ENCODE data around the gene CTNNA3.

The CTNNA3 gene

DNA sequence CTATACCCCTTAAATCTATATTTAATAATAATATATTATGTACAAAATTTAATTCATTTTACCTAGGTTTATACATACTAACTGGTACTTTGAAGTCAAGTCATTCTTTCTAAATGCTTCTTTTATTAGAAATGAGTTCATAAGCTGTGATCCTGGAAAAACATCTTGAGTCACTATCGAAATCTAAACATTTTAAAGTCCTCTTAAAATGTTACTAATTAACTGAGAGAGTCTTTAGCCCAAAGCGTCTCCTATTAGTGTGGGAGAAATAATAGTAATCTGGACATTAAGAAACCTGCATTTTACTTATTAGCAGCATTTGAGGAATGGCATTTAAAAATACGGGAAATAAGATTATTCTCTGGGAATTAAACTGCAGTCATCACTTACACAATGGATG, 142.7 kb downstream of the CTNNA3 start:
- DNase-seq (ENCODE audit: low read depth), result no peak
- no peak overlapping the region for H3K4me3 ChIP-seq (ENCODE audit: control insufficient read depth, low read depth, low read length)
- TF ChIP-seq, protein P1, sequence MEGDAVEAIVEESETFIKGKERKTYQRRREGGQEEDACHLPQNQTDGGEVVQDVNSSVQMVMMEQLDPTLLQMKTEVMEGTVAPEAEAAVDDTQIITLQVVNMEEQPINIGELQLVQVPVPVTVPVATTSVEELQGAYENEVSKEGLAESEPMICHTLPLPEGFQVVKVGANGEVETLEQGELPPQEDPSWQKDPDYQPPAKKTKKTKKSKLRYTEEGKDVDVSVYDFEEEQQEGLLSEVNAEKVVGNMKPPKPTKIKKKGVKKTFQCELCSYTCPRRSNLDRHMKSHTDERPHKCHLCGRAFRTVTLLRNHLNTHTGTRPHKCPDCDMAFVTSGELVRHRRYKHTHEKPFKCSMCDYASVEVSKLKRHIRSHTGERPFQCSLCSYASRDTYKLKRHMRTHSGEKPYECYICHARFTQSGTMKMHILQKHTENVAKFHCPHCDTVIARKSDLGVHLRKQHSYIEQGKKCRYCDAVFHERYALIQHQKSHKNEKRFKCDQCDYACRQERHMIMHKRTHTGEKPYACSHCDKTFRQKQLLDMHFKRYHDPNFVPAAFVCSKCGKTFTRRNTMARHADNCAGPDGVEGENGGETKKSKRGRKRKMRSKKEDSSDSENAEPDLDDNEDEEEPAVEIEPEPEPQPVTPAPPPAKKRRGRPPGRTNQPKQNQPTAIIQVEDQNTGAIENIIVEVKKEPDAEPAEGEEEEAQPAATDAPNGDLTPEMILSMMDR (IDR thresholded peaks at IDR 0.05; ENCODE audit: control insufficient read depth, insufficient read depth, low read depth, low read length, missing control alignments), result no peak

GRCh38 chr10:67550838-67551402, 145.1 kb downstream of the CTNNA3 start:
- DNase-seq (ENCODE audit: low read depth), result no peak
- TF ChIP-seq, protein P1 (IDR thresholded peaks at IDR 0.05; ENCODE audit: control insufficient read depth, insufficient read depth, low read depth, low read length, missing control alignments), result no peak
- no peak overlapping the region for H3K4me3 ChIP-seq (ENCODE audit: control insufficient read depth, low read depth, low read length)

DNA sequence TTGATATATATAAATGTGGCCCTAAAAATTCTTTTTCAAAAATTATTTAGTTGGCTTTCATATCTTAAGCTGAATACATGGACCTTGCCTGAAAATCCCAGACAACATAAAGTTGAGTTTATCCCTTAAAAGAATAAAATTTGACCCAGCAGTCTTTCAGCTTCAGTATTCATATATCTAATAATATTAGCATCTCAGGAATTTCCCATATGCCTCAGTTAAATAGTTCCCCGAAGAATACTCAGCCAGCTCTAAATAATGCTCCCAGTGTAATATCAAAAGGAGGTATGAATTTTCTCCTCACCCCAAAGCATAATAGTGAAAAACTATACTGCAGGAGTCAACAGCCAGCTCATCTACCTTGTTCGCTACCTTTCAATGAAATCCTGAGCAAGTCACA, 145.9 kb downstream of the CTNNA3 start:
- TF ChIP-seq, protein P1 (IDR thresholded peaks at IDR 0.05; ENCODE audit: control insufficient read depth, insufficient read depth, low read depth, low read length, missing control alignments), result no peak

DNA sequence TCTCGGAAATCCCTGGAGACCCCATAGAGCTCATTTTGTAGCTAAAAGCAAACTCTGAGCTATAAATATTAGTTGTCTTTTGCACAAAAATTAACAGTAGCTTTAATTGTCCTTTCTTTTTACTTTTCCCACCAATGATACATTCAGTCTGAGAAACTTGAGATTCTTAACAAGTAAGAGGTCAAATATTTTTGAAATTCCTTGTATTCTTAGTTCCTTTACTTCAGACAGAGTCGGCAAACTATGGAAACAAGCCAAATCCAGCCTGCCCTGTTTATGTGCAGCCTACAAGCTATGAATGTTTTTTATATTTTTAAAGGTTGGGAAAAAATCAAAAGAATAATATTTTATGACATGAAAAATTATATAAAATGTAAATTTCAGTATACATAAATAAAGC, 146.6 kb downstream of the CTNNA3 start:
- TF ChIP-seq, protein P1 (IDR thresholded peaks at IDR 0.05; ENCODE audit: control insufficient read depth, insufficient read depth, low read depth, low read length, missing control alignments), result no peak
- no peak overlapping the region for H3K4me3 ChIP-seq (ENCODE audit: control insufficient read depth, low read depth, low read length)
- DNase-seq (ENCODE audit: low read depth), result no peak

More for the DNA sequence above, 145.9 kb downstream of the CTNNA3 start:
- no peak overlapping the region for H3K4me3 ChIP-seq (ENCODE audit: control insufficient read depth, low read depth, low read length)
- DNase-seq (ENCODE audit: low read depth), result no peak

DNA sequence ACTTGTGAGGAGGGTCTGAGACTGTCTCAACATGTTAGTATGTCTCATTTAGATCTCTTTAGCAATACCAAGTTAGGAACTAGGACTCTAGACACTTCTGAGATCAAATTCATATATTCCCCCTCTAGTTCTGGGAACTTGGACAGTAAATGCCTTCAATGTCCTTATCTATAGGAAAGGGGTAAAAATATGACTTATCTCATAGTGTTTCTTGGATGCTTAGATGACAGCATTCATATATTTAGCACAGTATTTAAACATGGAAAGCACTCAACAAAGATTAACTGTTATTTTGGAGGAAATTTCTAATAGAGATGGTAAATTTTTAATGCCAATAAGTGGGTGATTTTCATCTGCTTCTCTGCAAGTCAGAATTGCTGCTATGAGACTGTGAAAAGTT, 154.6 kb downstream of the CTNNA3 start:
- TF ChIP-seq, protein P1 (IDR thresholded peaks at IDR 0.05; ENCODE audit: control insufficient read depth, insufficient read depth, low read depth, low read length, missing control alignments), result no peak

GRCh38 chr10:67539312-67539711, 156.7 kb downstream of the CTNNA3 start:
- TF ChIP-seq, protein P1 (IDR thresholded peaks at IDR 0.05; ENCODE audit: control insufficient read depth, insufficient read depth, low read depth, low read length, missing control alignments), result no peak
- no peak overlapping the region for H3K4me3 ChIP-seq (ENCODE audit: control insufficient read depth, low read depth, low read length)
- DNase-seq (ENCODE audit: low read depth), result no peak

More for the DNA sequence above, 154.6 kb downstream of the CTNNA3 start:
- H3K4me3 ChIP-seq (ENCODE audit: control insufficient read depth, low read depth, low read length), result no peak overlapping the region
- DNase-seq (ENCODE audit: low read depth), result no peak
